NCI-H2227 (cell line): Measurements from ENCODE around the gene SLC17A2.
A peak's percentile ranks its signal among the peaks of the same experiment; 100 is the strongest.
"Not testable (repeated sequence)": the region's sequence is repeated elsewhere in the genome, so short reads cannot be mapped to it uniquely, and the experiment has no call there.

Source experiments
- DNase-seq: peaks from one replicate; lab custom pipeline; 2025; ENCODE audit not compliant: unreplicated experiment; lab: John Stamatoyannopoulos, UW

SLC17A2 gene

GRCh38 chr6:25952535-25952934 is 22.0 kb upstream of the SLC17A2 start:
- DNase-seq: no peak

DNA sequence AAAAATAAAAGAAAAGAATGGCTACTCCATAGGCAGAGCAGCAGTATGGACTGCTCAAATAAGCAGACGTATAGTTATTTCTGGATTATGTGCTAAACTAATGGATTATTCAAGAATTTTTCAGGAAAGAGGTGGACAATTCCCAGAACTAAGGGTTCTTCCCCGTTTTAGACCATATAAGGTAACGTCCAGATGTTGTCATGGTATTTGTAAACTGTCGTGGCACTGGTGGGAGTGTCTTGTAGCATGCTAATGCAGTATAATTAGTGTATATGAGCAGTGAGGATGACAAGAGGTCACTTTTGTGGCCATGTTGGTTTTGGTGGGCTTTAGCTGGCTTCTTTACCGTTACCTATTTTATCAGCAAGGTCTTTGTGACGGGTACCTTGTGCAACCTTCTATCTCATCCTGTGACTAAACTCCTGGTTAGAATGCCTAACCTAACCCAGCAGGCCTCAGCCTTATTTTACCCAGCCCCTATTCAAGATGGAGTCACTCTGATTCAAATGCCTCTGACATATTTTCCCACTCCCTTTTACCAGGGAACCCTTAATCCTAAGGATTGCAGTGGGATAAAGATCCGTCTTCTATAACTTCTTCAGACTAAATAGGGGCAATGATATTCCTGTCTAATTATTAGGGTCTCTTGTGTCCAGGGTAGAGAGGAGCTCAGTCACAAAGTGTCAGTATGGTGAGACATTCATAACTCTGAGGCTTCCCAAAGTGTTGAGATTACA is 21.0 kb upstream of the SLC17A2 start:
- DNase-seq: no peak

- no peak for DNase-seq
These were observed 19.8 kb upstream of the SLC17A2 start for GRCh38 chr6:25950297-25950696.

DNA sequence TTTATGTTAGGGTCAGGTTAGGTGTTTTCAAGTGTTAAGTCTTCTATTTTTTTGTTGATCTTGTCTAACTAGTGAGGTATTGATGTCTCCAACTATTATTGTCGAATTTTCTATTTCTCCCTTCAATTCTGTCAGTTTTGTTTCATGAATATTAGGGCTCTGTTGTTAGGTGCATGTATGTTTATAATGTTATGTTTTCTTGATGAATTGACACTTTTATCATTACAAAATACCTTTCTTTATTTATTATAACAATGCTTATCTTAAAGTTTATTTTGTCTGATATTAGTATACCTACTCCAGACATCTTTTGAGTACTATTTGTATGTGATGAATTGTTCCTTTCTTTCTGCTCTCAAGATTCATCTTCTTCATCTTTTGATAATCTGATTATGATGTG is 19.2 kb upstream of the SLC17A2 start:
- DNase-seq: no peak

DNA sequence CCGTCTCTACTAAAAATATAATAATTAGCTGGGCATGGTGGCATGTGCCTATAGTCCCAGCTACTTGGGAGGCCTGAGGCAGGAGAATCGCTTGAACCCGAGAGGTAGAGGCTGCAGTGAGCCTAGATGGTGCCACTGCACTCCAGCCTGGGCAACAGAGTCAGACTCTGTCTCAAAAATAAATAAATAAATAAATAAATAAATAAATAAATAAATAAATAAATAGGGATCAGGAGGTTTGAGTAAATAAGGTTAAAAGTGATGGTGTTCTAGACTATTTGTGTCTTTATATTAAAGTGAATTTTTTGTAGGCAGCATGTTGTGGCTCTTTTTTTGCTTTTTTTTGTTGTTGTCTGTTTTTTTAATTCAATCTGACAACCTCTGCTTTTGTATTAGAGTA is 17.0 kb upstream of the SLC17A2 start:
- DNase-seq: not testable (repeated sequence)

DNA sequence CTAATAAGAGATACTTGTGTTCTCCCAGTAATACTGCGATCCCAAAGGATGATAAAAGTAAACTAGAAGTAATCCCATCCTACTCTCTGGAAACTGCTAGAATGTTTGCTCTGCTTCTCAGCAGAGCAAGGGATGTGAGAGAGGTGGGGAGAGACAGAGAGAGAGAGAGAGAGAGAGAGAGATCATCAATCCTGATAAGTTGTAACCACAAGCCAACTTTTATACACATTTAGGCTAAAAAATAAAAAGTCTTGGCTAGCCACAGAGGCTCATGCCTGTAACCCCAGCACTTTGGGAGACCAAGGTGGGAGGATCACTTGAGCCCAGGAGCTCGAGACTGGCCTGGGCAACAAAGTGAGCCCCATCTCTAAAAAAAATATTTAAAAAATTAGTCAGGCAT is 16.1 kb upstream of the SLC17A2 start:
- no peak for DNase-seq

- DNase-seq: not testable (repeated sequence)
These were observed 15.2 kb upstream of the SLC17A2 start for GRCh38 chr6:25945738-25946137.

DNA sequence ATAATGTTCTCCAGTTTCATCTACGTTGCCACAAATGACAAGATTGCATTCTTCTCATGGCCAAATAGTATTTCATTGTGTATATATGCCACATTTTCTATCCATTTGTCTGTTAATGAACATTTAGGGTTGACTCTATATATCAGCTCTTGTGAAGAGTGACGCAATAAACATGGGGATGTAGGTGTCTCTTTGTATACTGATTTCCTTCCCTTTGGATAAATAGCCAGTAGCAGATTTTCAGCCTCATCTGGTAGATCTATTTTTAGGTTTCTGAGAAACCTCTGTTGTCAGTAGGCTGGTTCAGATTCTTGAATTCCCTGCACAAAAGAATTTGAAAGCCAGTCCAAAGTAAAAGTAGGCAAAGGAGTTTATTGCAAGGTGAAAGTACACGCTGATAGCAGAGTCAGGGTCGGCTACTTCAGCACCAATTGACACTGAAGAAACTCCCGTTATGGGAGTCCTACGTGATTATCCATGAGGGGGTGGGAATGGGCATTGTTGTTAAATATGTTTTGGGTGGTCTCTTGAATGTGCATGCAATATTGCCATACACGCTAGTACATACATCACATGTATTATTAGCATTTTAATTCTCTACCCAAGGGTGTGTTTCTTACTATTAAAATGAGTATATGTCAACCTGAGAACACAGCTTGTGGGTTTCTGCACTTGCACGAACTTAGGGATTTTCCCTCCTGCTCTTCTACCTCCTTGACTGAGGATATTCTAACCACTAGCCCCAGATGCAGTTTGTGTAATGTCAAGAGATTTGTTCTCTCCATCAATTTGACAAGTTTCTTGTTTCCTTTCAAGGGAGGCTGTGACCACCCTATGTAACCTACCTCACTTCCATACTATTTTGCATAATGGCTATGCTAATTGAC is 14.4 kb upstream of the SLC17A2 start:
- DNase-seq: no peak

- DNase-seq: no peak
These were observed 13.4 kb upstream of the SLC17A2 start for GRCh38 chr6:25943887-25944286.

- DNase-seq: peak; percentile 44
These were observed 12.2 kb upstream of the SLC17A2 start for GRCh38 chr6:25942561-25943147.

DNA sequence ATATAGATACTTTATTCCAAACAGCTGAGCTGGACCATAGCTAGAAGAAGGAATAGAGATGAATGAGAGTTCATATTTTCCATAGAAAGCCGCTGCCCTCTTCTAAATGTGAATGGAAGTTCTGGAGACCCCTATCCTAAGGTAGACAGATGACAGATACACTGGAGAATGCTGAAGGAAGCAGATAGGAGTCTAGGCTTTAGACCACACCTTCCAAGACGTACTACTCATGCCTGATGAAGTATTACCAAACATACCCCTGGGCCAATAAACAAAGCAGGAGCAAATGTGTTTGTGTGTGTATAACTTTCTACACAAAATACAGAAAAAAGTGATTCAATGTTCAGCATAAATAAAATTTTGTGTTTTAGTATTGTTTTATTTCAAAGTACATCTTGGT is 9.1 kb upstream of the SLC17A2 start:
- DNase-seq: no peak

- DNase-seq: no peak
These were observed 5.5 kb upstream of the SLC17A2 start for GRCh38 chr6:25935953-25936352.

GRCh38 chr6:25934735-25935313 is 4.3 kb upstream of the SLC17A2 start:
- DNase-seq: no peak

- no peak for DNase-seq
These were observed 3.7 kb upstream of the SLC17A2 start for GRCh38 chr6:25934156-25934555.

DNA sequence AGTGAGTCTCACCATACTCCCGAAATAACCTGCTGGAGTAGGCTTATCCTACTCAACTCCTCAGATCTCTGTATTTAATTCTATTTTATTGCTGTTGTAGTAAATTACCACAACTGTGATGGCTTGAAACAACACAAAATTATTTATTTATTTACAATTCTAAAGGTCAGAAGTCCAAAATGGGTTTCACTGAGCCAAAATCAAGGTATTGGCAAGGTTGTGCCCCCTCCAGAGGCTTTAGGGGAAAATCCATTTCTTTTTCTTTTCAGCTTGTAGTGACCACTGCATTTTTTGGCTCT is 869 bp upstream of the SLC17A2 start:
- no peak for DNase-seq

- DNase-seq: not testable (repeated sequence)
These were observed 706 bp downstream of the SLC17A2 start for GRCh38 chr6:25929785-25930184.

DNA sequence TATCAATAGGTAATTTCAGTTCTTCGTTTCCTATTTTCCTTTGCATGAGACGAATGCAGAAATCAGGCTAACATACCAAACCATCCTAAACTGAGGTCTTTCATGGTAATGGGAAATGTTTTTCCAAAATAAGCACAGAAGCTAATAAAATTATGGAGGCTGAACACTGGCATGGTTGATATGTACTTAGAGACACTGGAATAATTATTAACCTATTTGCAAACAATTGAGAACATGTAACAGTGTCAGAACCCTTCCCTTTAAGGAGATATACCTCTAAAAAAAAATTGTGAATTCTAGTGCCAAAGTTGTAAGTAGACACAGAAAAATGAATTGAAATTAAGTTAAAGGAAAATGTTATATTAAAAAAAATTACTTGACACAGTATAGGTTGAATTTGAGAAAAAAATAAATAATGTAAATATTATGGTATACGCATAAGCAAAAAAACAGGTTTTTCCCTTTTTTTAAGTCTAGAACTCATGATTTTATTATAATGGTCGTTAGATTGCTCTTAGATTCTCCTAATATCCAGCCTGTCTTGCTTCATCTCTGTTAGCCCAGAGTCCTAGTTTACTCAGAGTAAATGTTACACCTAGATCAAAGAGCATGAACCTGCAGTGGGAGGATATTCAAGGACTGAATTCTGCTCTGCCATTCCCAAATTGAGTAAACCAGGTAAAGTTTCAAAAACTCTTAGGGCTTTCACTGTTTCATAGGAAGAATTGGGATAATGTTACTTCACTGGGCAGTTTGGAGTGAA is 1.7 kb downstream of the SLC17A2 start:
- no peak for DNase-seq

GRCh38 chr6:25927756-25928216 is 2.7 kb downstream of the SLC17A2 start:
- no peak for DNase-seq

- DNase-seq: no peak
These were observed 3.3 kb downstream of the SLC17A2 start for GRCh38 chr6:25927178-25927577.

- no peak for DNase-seq
These were observed 4.6 kb downstream of the SLC17A2 start for GRCh38 chr6:25925876-25926275.

DNA sequence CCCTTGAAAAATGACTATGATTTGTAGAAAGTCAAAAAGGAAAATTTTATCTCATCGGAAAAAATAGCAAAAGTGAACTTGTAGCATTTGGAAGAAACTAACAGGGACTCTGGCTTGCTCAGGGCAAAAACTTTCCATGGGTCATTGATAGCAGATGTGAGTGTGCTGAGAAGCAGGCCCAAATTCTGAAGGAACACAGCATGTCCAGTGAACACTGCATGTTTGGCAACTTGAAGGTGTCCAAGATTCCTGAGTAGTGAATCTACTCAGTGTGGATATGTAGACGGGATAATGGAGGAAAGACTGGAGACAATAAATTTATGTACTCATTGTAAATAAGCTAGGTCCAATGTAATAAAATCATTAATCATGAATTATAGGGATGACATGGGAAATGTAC is 8.2 kb downstream of the SLC17A2 start:
- DNase-seq: no peak
